Measurements from ENCODE around the gene NECAB2. TPM values are rescaled to one million over a fixed set of nuclear protein-coding genes. Genes with fewer than 3 reads are reported as not detected.

Gene NECAB2
- total and polyA plus RNA-seq, 2 experiments from 2014 or later, result 1.6 to 5.1 TPM

DNA sequence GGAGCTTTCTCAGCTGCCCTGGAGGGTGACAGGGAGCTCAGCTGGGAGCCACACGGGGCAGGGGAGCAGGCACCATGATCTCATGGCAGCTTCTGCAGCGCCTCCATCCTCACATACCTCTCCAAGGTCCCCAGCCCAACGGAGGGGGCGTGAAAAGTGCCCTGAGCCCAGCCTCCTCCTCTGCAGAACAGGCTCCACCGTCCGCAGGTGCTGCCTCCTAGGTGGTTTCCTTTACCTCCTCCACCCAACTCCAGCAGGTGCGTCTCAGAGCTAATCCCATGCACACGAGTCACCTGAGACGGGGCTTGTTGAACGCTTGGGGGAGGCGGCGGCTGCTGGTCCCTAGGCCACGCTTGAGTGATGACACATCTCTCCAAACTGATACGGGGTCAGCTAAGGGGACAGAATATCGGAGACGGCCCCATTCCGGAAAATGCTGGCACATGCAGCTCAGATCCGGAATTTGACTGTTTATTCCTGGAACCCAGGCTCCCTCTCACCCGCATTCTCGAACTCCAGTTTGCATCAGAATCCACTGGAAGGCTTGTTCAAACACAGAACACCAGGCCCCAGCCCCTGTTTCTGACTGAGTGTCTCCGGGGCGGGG lies 74.9 kb downstream of the NECAB2 start (continued):
- TF ChIP-seq EZH2phosphoT487 (IDR thresholded peaks at IDR 0.05; ENCODE audit: unreplicated experiment), result no peak
- TF ChIP-seq, protein P1, sequence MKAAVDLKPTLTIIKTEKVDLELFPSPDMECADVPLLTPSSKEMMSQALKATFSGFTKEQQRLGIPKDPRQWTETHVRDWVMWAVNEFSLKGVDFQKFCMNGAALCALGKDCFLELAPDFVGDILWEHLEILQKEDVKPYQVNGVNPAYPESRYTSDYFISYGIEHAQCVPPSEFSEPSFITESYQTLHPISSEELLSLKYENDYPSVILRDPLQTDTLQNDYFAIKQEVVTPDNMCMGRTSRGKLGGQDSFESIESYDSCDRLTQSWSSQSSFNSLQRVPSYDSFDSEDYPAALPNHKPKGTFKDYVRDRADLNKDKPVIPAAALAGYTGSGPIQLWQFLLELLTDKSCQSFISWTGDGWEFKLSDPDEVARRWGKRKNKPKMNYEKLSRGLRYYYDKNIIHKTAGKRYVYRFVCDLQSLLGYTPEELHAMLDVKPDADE (IDR thresholded peaks at IDR 0.05), result no peak
- TF ChIP-seq POLR2AphosphoS5 (IDR thresholded peaks at IDR 0.05; ENCODE audit: low read depth), result no peak
- no peak for TF ChIP-seq ZNF331 (CRISPR knock-in tag; IDR thresholded peaks at IDR 0.05; ENCODE audit: low read depth)
- no peak for TF ChIP-seq JUNB (IDR thresholded peaks at IDR 0.05; ENCODE audit: unreplicated experiment)
- TF ChIP-seq, protein P2, sequence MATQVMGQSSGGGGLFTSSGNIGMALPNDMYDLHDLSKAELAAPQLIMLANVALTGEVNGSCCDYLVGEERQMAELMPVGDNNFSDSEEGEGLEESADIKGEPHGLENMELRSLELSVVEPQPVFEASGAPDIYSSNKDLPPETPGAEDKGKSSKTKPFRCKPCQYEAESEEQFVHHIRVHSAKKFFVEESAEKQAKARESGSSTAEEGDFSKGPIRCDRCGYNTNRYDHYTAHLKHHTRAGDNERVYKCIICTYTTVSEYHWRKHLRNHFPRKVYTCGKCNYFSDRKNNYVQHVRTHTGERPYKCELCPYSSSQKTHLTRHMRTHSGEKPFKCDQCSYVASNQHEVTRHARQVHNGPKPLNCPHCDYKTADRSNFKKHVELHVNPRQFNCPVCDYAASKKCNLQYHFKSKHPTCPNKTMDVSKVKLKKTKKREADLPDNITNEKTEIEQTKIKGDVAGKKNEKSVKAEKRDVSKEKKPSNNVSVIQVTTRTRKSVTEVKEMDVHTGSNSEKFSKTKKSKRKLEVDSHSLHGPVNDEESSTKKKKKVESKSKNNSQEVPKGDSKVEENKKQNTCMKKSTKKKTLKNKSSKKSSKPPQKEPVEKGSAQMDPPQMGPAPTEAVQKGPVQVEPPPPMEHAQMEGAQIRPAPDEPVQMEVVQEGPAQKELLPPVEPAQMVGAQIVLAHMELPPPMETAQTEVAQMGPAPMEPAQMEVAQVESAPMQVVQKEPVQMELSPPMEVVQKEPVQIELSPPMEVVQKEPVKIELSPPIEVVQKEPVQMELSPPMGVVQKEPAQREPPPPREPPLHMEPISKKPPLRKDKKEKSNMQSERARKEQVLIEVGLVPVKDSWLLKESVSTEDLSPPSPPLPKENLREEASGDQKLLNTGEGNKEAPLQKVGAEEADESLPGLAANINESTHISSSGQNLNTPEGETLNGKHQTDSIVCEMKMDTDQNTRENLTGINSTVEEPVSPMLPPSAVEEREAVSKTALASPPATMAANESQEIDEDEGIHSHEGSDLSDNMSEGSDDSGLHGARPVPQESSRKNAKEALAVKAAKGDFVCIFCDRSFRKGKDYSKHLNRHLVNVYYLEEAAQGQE (IDR thresholded peaks at IDR 0.05; ENCODE audit: unreplicated experiment), result no peak

DNA sequence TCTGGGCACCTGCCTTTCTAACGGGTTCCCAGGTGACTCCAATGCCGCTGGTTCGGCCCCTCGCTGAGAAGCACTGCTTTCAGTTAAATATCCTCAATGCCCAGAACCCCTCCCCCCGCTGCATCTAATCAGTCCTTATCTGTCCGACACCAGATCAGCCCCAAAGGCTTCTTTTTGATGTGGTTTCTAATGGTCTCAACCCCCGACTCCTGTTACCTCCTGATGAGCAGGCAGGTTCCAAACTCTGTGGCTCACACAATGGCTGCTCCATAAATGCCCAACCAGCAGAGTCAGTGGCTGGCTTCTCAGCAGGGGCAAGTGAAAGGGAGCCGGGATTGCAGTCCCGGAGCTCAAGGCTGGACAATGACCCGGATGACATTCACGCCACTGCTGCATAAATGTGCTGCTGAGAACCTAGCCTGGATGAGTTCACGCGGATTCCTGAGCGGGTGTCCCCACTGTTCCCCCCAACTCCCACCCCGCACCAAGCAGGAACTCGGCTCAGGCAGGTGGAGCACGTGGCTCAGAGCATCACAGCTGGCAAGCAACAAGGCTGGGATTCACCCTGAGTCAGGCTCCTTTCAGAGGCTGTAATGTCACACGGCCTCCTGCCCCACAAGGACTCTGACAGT lies 75.6 kb downstream of the NECAB2 start:
- H3K27ac Mint-ChIP-seq, result no peak overlapping the region
- Histone ChIP-seq H3F3A (replicated peaks; ENCODE audit: low read depth) (no peaks in the 10 kb centered on the region), H3K9me2 (ENCODE audit: insufficient read depth) (no peaks in the 10 kb centered on the region), H3K36me3 (ENCODE audit: insufficient read depth) (no peaks in the 10 kb centered on the region), H3K27ac (ENCODE audit: low read depth) (no peak overlapping the region), H3K79me2 (replicated peaks; ENCODE audit: insufficient read depth) (no peaks in the 10 kb centered on the region), H3K4me1 (ENCODE audit: insufficient read depth) (peaks cover 7% of the 10 kb centered on the region; the same call in 1 of the 2 replicates), H3K4me2 (no peak overlapping the region), H3K27me3 (ENCODE audit: insufficient read depth) (no peaks in the 10 kb centered on the region), H2AFZ (no peak overlapping the region; the same call in 1 of the 2 replicates), H4K20me1 (replicated peaks; ENCODE audit: insufficient read depth) (no peaks in the 10 kb centered on the region), H3K4me3 (no peak overlapping the region)
- H3K36me3 Mint-ChIP-seq (ENCODE audit: low read depth), result no peaks in the 10 kb centered on the region
- H3K4me1 Mint-ChIP-seq, result peaks cover 22% of the 10 kb centered on the region
- peak; percentile 32 for DNase-seq (ENCODE audit: low spot score)
- H3K9me3 Mint-ChIP-seq, result no peaks in the 10 kb centered on the region; the same call in 2 of the 3 replicates
- H3K4me3 Mint-ChIP-seq, result no peak overlapping the region
- ATAC-seq, result peak; percentile 20
- peaks cover 18% of the 10 kb centered on the region for H3K27me3 Mint-ChIP-seq (ENCODE audit: insufficient read depth, low read depth, poor library complexity)
- TF ChIP-seq POLR2AphosphoS5 (IDR thresholded peaks at IDR 0.05; ENCODE audit: low read depth), result no peak
- TF ChIP-seq STAT1 (IDR thresholded peaks at IDR 0.05; ENCODE audit: unreplicated experiment), result no peak
- TF ChIP-seq, protein P3, sequence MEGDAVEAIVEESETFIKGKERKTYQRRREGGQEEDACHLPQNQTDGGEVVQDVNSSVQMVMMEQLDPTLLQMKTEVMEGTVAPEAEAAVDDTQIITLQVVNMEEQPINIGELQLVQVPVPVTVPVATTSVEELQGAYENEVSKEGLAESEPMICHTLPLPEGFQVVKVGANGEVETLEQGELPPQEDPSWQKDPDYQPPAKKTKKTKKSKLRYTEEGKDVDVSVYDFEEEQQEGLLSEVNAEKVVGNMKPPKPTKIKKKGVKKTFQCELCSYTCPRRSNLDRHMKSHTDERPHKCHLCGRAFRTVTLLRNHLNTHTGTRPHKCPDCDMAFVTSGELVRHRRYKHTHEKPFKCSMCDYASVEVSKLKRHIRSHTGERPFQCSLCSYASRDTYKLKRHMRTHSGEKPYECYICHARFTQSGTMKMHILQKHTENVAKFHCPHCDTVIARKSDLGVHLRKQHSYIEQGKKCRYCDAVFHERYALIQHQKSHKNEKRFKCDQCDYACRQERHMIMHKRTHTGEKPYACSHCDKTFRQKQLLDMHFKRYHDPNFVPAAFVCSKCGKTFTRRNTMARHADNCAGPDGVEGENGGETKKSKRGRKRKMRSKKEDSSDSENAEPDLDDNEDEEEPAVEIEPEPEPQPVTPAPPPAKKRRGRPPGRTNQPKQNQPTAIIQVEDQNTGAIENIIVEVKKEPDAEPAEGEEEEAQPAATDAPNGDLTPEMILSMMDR (conservative IDR thresholded peaks at IDR 0.05; ENCODE audit: low read depth in 2 of 2), result no peak
- TF ChIP-seq NANOG (IDR thresholded peaks at IDR 0.05; ENCODE audit: borderline replicate concordance), result no peak

All from GM23338 (cell line).